Retinal pigment epithelial cell (primary cell): ENCODE measurements around the gene NTPCR.

Source experiments
- DNase-seq: peaks from one replicate; pipeline ENCODE4 v3.0.0-alpha.2; 2010; ENCODE audit warnings: low read depth
- H3K4me3 ChIP-seq: 2 replicates; pipeline ENCODE4 v1.5.1; 2011; ENCODE audit warnings: mild to moderate bottlenecking, low read length, control low read depth, moderate library complexity
- CTCF ChIP-seq: conservative IDR thresholded peaks from 2 replicates; pipeline ENCODE4 v1.5.1; 2011; ENCODE audit warnings: low read depth, low read length, control low read depth, inconsistent platforms

NTPCR gene

GRCh38 chr1:232964601-232965000 is 14.2 kb downstream of the NTPCR start:
- no peak for TF ChIP-seq CTCF
- H3K4me3 ChIP-seq: no peak overlapping the region
- DNase-seq: no peak

- DNase-seq: no peak
- TF ChIP-seq CTCF: no peak
- no peak overlapping the region for H3K4me3 ChIP-seq
Observed at GRCh38 chr1:232965124-232965911, 14.9 kb downstream of the NTPCR start.

GRCh38 chr1:232965912-232966217 is 15.5 kb downstream of the NTPCR start:
- no peak overlapping the region for H3K4me3 ChIP-seq
- no peak for TF ChIP-seq CTCF
- no peak for DNase-seq

- TF ChIP-seq CTCF: no peak
- H3K4me3 ChIP-seq: no peak overlapping the region
- DNase-seq: no peak
Observed at GRCh38 chr1:232966663-232967062, 16.3 kb downstream of the NTPCR start.

- no peak for DNase-seq
- TF ChIP-seq CTCF: no peak
- H3K4me3 ChIP-seq: no peak overlapping the region
Observed at GRCh38 chr1:232968391-232968790, 18.0 kb downstream of the NTPCR start.

GRCh38 chr1:232968965-232969364 is 18.6 kb downstream of the NTPCR start:
- DNase-seq: peak; percentile 94
- H3K4me3 ChIP-seq: no peak overlapping the region
- TF ChIP-seq CTCF: no peak

GRCh38 chr1:232969799-232970198 is 19.4 kb downstream of the NTPCR start:
- no peak overlapping the region for H3K4me3 ChIP-seq
- DNase-seq: no peak
- no peak for TF ChIP-seq CTCF
